GM12878 (cell line): Measurements from ENCODE around the gene SCAF8.

ENCODE experiments used
- ASH2L ChIP-seq: fragments of 300-600, 200-600 bp; sonication (generic); IDR thresholded peaks from 2 replicates; pipeline ENCODE4 v1.6.1; 2017; ENCODE audit warnings: low read depth, mild to moderate bottlenecking, borderline replicate concordance
- ATF7 ChIP-seq: fragments of 450-650 bp; IDR thresholded peaks from 2 replicates; pipeline ENCODE4 v1.6.1; 2016; ENCODE audit warnings: low read depth, mild to moderate bottlenecking
- BHLHE40 ChIP-seq, 2 experiments: fragments of 450-650 bp in 1 of 2; IDR thresholded peaks; 2 replicates each; pipeline ENCODE4 v1.6.1; 2011 to 2017; ENCODE audit warnings: low read depth in 2 of 2, borderline replicate concordance in 1 of 2, improper control_type of control experiment in 1 of 2, low read length in 1 of 2, mild to moderate bottlenecking in 1 of 2
- CHD2 ChIP-seq: IDR thresholded peaks from 2 replicates; pipeline ENCODE4 v1.6.1; 2011; ENCODE audit warnings: low read depth, low read length, improper control_type of control experiment, borderline replicate concordance
- ESRRA ChIP-seq: IDR thresholded peaks from 2 replicates; pipeline ENCODE4 v1.6.1; 2012; ENCODE audit warnings: mild to moderate bottlenecking, low read length, improper control_type of control experiment
- EZH2 ChIP-seq: IDR thresholded peaks from 2 replicates; pipeline ENCODE4 v1.6.1; 2012; ENCODE audit warnings: low read depth, mild to moderate bottlenecking, control low read depth, inconsistent platforms, low read length, borderline replicate concordance; ENCODE audit not compliant: control insufficient read depth
- KDM1A ChIP-seq: fragments of 200-600 bp; sonication (generic); IDR thresholded peaks from 2 replicates; pipeline ENCODE4 v1.6.1; 2016; ENCODE audit warnings: borderline replicate concordance
- POLR2A ChIP-seq: IDR thresholded peaks from 2 replicates; pipeline ENCODE4 v1.6.1; 2011; ENCODE audit warnings: low read depth, mild to moderate bottlenecking, low read length
- RUNX3 ChIP-seq: IDR thresholded peaks from 2 replicates; pipeline ENCODE4 v1.6.1; 2012; ENCODE audit warnings: low read length, inconsistent platforms
- SUPT20H ChIP-seq: IDR thresholded peaks from 2 replicates; pipeline ENCODE4 v1.6.1; 2011; ENCODE audit warnings: low read depth, mild to moderate bottlenecking, low read length, moderate library complexity, borderline replicate concordance; ENCODE audit not compliant: control insufficient read depth
- TF ChIP-seq, protein P1 (sequence below), 3 experiments: IDR thresholded peaks in 2 of 3; conservative IDR thresholded peaks in 1 of 3; 2 replicates each; pipeline ENCODE4 v1.5.1; 2011; ENCODE audit warnings: low read depth in 3 of 3, low read length in 3 of 3, mild to moderate bottlenecking in 3 of 3, control low read depth in 2 of 3, moderate library complexity in 2 of 3, inconsistent platforms in 1 of 3, mixed read lengths in 1 of 3; ENCODE audit not compliant: control insufficient read depth in 2 of 3, insufficient read depth in 1 of 3; ENCODE audit errors: extremely low read depth in 1 of 3
- TF ChIP-seq, protein P2 (sequence below): fragments of 450-650 bp; IDR thresholded peaks from 2 replicates; pipeline ENCODE4 v1.6.1; 2018; ENCODE audit warnings: mild to moderate bottlenecking, low read depth, moderate library complexity; ENCODE audit not compliant: partially characterized antibody

GRCh38 chr6:154842833-154843232, 109.6 kb downstream of the SCAF8 start:
- TF ChIP-seq EZH2 = no peak
- TF ChIP-seq, protein P1, sequence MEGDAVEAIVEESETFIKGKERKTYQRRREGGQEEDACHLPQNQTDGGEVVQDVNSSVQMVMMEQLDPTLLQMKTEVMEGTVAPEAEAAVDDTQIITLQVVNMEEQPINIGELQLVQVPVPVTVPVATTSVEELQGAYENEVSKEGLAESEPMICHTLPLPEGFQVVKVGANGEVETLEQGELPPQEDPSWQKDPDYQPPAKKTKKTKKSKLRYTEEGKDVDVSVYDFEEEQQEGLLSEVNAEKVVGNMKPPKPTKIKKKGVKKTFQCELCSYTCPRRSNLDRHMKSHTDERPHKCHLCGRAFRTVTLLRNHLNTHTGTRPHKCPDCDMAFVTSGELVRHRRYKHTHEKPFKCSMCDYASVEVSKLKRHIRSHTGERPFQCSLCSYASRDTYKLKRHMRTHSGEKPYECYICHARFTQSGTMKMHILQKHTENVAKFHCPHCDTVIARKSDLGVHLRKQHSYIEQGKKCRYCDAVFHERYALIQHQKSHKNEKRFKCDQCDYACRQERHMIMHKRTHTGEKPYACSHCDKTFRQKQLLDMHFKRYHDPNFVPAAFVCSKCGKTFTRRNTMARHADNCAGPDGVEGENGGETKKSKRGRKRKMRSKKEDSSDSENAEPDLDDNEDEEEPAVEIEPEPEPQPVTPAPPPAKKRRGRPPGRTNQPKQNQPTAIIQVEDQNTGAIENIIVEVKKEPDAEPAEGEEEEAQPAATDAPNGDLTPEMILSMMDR (IDR thresholded peaks at IDR 0.05 in 2 of 3, conservative IDR thresholded peaks at IDR 0.05 in 1 of 3; ENCODE audit: control insufficient read depth in 2 of 3, extremely low read depth in 1 of 3, insufficient read depth in 1 of 3, low read depth in 3 of 3, low read length in 3 of 3) = no peak
- no peak for TF ChIP-seq ATF7
- TF ChIP-seq, protein P2, sequence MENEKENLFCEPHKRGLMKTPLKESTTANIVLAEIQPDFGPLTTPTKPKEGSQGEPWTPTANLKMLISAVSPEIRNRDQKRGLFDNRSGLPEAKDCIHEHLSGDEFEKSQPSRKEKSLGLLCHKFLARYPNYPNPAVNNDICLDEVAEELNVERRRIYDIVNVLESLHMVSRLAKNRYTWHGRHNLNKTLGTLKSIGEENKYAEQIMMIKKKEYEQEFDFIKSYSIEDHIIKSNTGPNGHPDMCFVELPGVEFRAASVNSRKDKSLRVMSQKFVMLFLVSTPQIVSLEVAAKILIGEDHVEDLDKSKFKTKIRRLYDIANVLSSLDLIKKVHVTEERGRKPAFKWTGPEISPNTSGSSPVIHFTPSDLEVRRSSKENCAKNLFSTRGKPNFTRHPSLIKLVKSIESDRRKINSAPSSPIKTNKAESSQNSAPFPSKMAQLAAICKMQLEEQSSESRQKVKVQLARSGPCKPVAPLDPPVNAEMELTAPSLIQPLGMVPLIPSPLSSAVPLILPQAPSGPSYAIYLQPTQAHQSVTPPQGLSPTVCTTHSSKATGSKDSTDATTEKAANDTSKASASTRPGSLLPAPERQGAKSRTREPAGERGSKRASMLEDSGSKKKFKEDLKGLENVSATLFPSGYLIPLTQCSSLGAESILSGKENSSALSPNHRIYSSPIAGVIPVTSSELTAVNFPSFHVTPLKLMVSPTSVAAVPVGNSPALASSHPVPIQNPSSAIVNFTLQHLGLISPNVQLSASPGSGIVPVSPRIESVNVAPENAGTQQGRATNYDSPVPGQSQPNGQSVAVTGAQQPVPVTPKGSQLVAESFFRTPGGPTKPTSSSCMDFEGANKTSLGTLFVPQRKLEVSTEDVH = no peak
- no peak for TF ChIP-seq CHD2
- TF ChIP-seq POLR2A = no peak
- TF ChIP-seq SUPT20H = no peak
- no peak for TF ChIP-seq RUNX3
- TF ChIP-seq ASH2L = no peak
- no peak for TF ChIP-seq BHLHE40 (IDR thresholded peaks at IDR 0.05; ENCODE audit: borderline replicate concordance in 1 of 2, low read depth in 2 of 2, low read length in 1 of 2)
- no peak for TF ChIP-seq ESRRA
- TF ChIP-seq KDM1A = no peak
